ENCODE results near the gene KIAA1217.

DNA sequence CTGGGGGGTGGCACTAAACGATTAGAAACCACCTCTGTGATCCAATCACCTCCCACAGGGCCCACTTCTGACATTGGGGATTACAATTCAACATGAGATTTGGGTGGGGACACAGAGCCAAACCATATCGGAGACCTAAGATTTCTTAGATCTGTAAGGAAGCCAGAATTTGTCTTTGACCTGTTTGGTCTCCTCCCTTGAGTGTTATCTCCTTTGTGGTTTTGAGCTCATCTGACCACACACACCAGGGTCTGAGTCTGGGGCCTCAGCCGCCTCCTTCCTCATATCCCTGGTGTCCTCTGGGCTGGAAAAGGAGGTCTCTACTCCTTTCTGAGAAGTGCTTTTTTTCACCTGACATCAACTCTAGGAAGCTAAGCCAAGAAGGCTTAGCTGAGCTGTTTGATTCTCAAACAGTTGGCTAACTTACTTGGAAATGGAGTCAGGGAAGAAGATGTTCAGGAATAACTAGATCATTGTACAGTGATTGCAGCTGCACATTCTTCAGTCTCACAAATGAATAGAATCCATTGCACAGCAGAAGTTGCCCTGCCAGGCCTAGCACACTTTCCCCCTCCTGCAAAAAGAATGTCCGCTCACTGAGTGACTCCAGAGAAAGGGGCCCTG, 347.3 kb downstream of the KIAA1217 start:
- no peak for TF ChIP-seq POLR2A (IDR thresholded peaks at IDR 0.05)
- TF ChIP-seq, protein P1, sequence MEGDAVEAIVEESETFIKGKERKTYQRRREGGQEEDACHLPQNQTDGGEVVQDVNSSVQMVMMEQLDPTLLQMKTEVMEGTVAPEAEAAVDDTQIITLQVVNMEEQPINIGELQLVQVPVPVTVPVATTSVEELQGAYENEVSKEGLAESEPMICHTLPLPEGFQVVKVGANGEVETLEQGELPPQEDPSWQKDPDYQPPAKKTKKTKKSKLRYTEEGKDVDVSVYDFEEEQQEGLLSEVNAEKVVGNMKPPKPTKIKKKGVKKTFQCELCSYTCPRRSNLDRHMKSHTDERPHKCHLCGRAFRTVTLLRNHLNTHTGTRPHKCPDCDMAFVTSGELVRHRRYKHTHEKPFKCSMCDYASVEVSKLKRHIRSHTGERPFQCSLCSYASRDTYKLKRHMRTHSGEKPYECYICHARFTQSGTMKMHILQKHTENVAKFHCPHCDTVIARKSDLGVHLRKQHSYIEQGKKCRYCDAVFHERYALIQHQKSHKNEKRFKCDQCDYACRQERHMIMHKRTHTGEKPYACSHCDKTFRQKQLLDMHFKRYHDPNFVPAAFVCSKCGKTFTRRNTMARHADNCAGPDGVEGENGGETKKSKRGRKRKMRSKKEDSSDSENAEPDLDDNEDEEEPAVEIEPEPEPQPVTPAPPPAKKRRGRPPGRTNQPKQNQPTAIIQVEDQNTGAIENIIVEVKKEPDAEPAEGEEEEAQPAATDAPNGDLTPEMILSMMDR (IDR thresholded peaks at IDR 0.05): no peak

All from lower leg skin (tissue), 3 donors.